Mucosa of rectum (tissue), 2 donors: ENCODE measurements around the gene PDZRN3.
"Not testable (repeated sequence)": the region's sequence is repeated elsewhere in the genome, so short reads cannot be mapped to it uniquely, and the experiment has no call there.

Source experiments
- H3K27ac ChIP-seq, 2 donors: one replicate each; pipeline ENCODE4 v1.7.0; 2013; ENCODE audit warnings: inconsistent platforms in 2 of 2, low read depth in 2 of 2, low read length in 2 of 2
- H3K27me3 ChIP-seq, 2 donors: one replicate each; pipeline ENCODE4 v1.7.0; 2013; ENCODE audit warnings: low read length in 2 of 2; ENCODE audit not compliant: control insufficient read depth in 2 of 2, insufficient read depth in 2 of 2
- H3K36me3 ChIP-seq, 2 donors: one replicate each; pipeline ENCODE4 v1.7.0; 2013; ENCODE audit warnings: low read length in 2 of 2; ENCODE audit not compliant: control insufficient read depth in 2 of 2, insufficient read depth in 2 of 2
- H3K4me1 ChIP-seq, 2 donors: one replicate each; pipeline ENCODE4 v1.7.0; 2013; ENCODE audit warnings: low read length in 2 of 2, mild to moderate bottlenecking in 1 of 2; ENCODE audit not compliant: control insufficient read depth in 2 of 2, insufficient read depth in 2 of 2
- H3K4me3 ChIP-seq, 2 donors: one replicate each; pipeline ENCODE4 v1.7.0; 2013; ENCODE audit warnings: low read length in 2 of 2
- H3K9ac ChIP-seq, 2 donors: one replicate each; pipeline ENCODE4 v1.7.0; 2013; ENCODE audit warnings: low read length in 2 of 2, low read depth in 1 of 2, mild to moderate bottlenecking in 1 of 2
- H3K9me3 ChIP-seq, 2 donors: one replicate each; pipeline ENCODE4 v1.7.0; 2013; ENCODE audit warnings: low read length in 2 of 2; ENCODE audit not compliant: control insufficient read depth in 2 of 2
- donor health status: healthy.
- donor health status: Normal muscosa, but diverticular disease.

PDZRN3 gene

GRCh38 chr3:73577704-73578103 lies 47.0 kb downstream of the PDZRN3 start:
- Histone ChIP-seq H3K9ac (no peak overlapping the region), H3K4me1 (peaks cover 0 to 4% of the 10 kb centered on the region in 2 donors), H3K4me3 (no peak overlapping the region), H3K36me3 (no peaks in the 10 kb centered on the region), H3K27ac (no peak overlapping the region), H3K27me3 (no peaks in the 10 kb centered on the region), H3K9me3 (no peaks in the 10 kb centered on the region)

DNA sequence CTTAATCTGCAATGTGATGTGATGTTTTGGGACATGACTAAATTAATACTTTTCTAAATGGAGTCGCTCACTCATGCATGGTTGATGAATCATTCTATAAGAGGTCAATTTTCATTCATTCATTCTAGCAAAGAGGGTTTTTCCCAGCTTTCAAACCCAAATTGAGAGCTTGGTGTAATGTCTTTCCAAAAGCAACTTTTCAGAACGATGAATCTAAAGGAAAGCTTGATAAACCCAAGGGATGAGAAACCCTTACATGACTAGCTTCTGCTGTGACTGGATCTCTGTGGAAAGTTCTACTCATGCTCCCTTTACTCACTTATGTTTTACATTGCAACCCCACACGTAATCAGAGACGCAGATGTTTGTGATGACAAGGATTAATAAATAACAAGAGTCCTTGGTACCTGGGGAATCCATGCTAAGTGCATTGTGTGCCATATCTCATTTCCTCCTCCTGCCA lies 47.7 kb downstream of the PDZRN3 start:
- Histone ChIP-seq H3K27ac (no peak overlapping the region), H3K4me1 (peaks cover 2 to 4% of the 10 kb centered on the region in 2 donors)

GRCh38 chr3:73575953-73576352 lies 48.8 kb downstream of the PDZRN3 start:
- H3K9me3 ChIP-seq = no peaks in the 10 kb centered on the region
- H3K27me3 ChIP-seq = no peaks in the 10 kb centered on the region
- no peak overlapping the region for H3K27ac ChIP-seq
- H3K36me3 ChIP-seq = no peaks in the 10 kb centered on the region
- no peak overlapping the region for H3K4me3 ChIP-seq
- no peak overlapping the region for H3K9ac ChIP-seq
- H3K4me1 ChIP-seq = peaks cover 2 to 4% of the 10 kb centered on the region in 2 donors

More for the DNA sequence above, 47.7 kb downstream of the PDZRN3 start:
- no peak overlapping the region for H3K4me3 ChIP-seq
- H3K36me3 ChIP-seq = no peaks in the 10 kb centered on the region
- no peaks in the 10 kb centered on the region for H3K27me3 ChIP-seq
- H3K9ac ChIP-seq = no peak overlapping the region
- no peaks in the 10 kb centered on the region for H3K9me3 ChIP-seq

DNA sequence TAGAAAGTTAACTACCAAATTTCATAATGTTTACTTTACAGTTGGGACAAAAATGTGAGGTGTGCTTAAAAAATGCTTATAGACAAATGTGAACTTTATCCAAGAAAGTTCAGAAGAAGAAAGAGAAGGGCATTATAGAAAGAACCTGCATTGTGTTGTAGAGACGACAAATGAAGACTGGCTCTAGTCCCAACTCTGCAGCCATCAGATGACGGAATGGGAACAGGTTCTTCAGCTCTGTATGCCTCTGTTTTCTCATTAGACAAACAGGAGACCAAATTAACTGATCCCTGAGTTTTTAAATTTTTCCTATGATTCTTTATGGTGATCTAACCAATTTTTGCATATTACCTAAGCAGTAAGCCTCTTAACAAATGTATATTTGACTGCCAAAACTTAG lies 49.2 kb downstream of the PDZRN3 start:
- no peaks in the 10 kb centered on the region for H3K36me3 ChIP-seq
- H3K27me3 ChIP-seq = no peaks in the 10 kb centered on the region
- no peak overlapping the region for H3K4me3 ChIP-seq
- H3K4me1 ChIP-seq = peaks cover 2 to 4% of the 10 kb centered on the region in 2 donors
- no peaks in the 10 kb centered on the region for H3K9me3 ChIP-seq
- no peak overlapping the region for H3K9ac ChIP-seq
- H3K27ac ChIP-seq = no peak overlapping the region

- Histone ChIP-seq H3K9me3 (no peaks in the 10 kb centered on the region), H3K27ac (no peak overlapping the region), H3K4me1 (peaks cover 4 to 9% of the 10 kb centered on the region in 2 donors), H3K9ac (no peak overlapping the region), H3K4me3 (no peak overlapping the region), H3K27me3 (no peaks in the 10 kb centered on the region), H3K36me3 (no peaks in the 10 kb centered on the region)
Measured at GRCh38 chr3:73573204-73573603, 51.5 kb downstream of the PDZRN3 start.

DNA sequence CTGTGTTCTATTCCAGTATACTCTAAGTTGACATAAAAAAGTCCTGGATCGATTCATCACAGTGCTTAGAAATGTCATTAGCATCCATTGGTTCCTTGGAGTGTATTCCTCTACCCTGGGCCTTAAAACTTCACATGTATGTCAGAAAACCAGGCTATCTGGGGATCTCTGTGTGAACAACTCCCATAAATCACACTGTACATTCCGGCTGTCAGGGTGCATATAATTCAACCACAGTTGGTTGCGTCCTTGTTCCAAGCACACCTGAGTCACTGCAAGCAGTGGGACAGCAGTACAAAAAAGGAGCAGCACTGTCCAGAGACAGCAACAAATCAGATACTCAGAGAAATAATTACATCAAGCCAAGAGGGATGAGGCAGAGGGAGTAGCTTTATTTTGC lies 52.4 kb downstream of the PDZRN3 start:
- H3K27me3 ChIP-seq = no peaks in the 10 kb centered on the region
- H3K27ac ChIP-seq = no peak overlapping the region
- H3K36me3 ChIP-seq = no peaks in the 10 kb centered on the region
- H3K9me3 ChIP-seq = no peaks in the 10 kb centered on the region
- H3K4me1 ChIP-seq = peaks cover under 1 to 9% of the 10 kb centered on the region in 2 donors
- H3K4me3 ChIP-seq = no peak overlapping the region
- H3K9ac ChIP-seq = no peak overlapping the region

GRCh38 chr3:73571238-73571794 lies 53.4 kb downstream of the PDZRN3 start:
- Histone ChIP-seq H3K9ac (no peak overlapping the region), H3K4me1 (peaks cover 0 to 9% of the 10 kb centered on the region in 2 donors), H3K4me3 (no peak overlapping the region), H3K9me3 (no peaks in the 10 kb centered on the region), H3K36me3 (no peaks in the 10 kb centered on the region), H3K27ac (no peak overlapping the region), H3K27me3 (no peaks in the 10 kb centered on the region)

DNA sequence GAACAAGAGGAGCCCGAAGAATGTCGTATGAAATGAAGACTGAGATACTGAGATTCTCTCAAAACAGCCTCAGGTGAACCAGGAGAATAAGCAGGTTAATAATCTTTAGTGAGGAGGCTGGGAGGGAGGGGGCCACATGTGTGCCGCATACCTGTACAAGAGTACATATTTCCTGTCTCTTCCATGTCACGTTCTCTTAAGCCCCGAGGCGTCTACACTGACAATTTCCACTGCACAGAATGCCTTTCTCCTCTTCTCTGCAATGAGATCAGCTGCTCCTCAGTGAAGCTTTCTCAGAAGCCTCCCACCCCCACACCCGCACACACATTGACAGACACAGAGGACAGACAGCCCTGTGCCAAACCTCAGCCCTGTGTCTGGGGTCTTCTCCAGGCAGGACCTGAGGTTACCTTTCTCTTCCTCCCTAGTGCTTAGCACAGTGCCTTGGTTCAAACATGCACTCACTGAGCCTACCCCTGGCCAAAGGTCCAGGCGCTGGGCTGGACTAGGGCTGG lies 55.4 kb downstream of the PDZRN3 start:
- Histone ChIP-seq H3K27ac (no peak overlapping the region), H3K27me3 (no peaks in the 10 kb centered on the region), H3K9ac (no peak overlapping the region), H3K4me1 (peaks cover 0 to 9% of the 10 kb centered on the region in 2 donors), H3K9me3 (no peaks in the 10 kb centered on the region), H3K4me3 (no peak overlapping the region), H3K36me3 (no peaks in the 10 kb centered on the region)

- Histone ChIP-seq H3K9me3 (no peaks in the 10 kb centered on the region), H3K4me3 (no peak overlapping the region), H3K9ac (no peak overlapping the region), H3K4me1 (peaks cover 0 to 14% of the 10 kb centered on the region in 2 donors), H3K36me3 (no peaks in the 10 kb centered on the region), H3K27me3 (no peaks in the 10 kb centered on the region), H3K27ac (no peak overlapping the region)
Measured at GRCh38 chr3:73568371-73568862, 56.3 kb downstream of the PDZRN3 start.

GRCh38 chr3:73565374-73565773 lies 59.4 kb downstream of the PDZRN3 start:
- H3K27ac ChIP-seq, H3K9me3 ChIP-seq, H3K36me3 ChIP-seq, H3K4me3 ChIP-seq, H3K9ac ChIP-seq, H3K27me3 ChIP-seq: not testable (repeated sequence)
- peaks cover 0 to 12% of the 10 kb centered on the region in 2 donors for H3K4me1 ChIP-seq
